Measurements from ENCODE around the gene CLK4.

DNA sequence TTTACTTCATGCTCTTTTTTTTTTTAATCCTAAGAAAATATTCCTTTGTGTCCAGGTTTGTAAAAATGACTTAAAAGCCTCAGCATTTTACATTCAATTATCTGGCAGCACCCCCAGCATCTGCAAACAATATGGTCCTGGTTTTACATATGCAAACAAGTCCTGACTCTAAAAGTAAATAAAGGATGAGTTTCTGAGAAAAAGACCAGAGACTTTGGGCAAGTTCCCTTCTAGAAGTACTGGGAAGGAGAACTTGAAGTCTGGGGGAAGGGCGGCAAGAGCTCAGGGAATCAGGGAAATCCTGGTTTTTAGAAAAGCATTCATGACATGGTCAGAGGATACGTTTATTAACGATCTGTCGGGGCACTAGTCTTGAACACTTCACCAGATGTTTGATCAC, 62.5 kb downstream of the CLK4 start:
- no peak for TF ChIP-seq EZH2 (IDR thresholded peaks at IDR 0.05)
- no peak for TF ChIP-seq POLR2AphosphoS5 (IDR thresholded peaks at IDR 0.05; ENCODE audit: borderline replicate concordance, low read depth, low read length)

Data from SK-N-MC (cell line).